GM12801 (cell line): ENCODE results near the gene NOB1.

Experiments used
- CTCF ChIP-seq: IDR thresholded peaks from one replicate; pipeline ENCODE4 v1.5.1; 2011; ENCODE audit warnings: control low read depth; ENCODE audit not compliant: insufficient read length; ENCODE audit errors: extremely low read depth

NOB1 gene

GRCh38 chr16:69754469-69755310 is at the start of gene NOB1:
Gene NOB1 (minus strand): TSS chr16:69754926. CDS start chr16:69754910, 16 bp downstream.
- TF ChIP-seq CTCF = peak; percentile 77

GRCh38 chr16:69804297-69804696 is 49.6 kb upstream of the NOB1 start:
- no peak for TF ChIP-seq CTCF

DNA sequence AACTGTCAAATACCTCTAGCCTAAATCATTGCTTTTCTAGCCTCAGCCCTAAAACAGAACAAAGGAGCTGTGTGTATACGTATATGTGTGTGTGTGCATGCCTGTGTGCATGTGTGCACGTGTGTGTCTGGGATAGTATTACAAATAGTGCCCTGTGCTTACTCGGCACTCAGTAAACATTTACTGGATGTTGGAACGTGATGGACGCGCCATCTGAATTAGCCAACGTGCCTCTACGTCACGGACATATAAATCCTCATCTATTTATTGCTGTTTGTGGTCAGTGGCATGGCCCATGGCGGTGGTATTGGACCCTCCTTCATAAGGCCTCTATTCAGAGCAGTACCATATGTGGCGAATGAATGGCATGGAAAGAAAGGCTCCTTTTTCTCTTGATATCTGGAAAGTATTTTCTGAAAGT is 44.9 kb upstream of the NOB1 start:
- no peak for TF ChIP-seq CTCF

- TF ChIP-seq CTCF = no peak
Observed at GRCh38 chr16:69798466-69798865, 43.7 kb upstream of the NOB1 start.

GRCh38 chr16:69796285-69797118 is 41.8 kb upstream of the NOB1 start:
- TF ChIP-seq CTCF = peak; percentile 44

DNA sequence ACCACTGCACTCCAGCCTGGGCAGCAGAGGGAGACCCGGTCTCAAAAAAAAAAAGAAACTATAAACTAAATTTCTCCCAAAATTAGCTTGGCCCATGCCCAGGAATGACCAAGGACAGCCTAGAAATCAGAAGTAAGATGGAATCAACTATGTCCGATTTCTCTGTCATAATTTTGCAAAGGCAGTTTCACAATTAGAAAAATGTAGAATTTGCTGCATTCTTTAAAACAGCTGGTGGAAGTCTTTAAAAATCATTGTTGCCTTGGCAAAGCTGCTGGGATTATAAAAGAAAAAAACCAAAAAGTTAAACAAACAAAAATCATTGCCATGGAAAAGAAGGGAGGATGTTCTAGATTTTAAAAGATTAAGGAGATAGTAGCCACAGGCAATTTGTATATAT is 39.8 kb upstream of the NOB1 start:
- TF ChIP-seq CTCF = no peak

- TF ChIP-seq CTCF = no peak
Observed at GRCh38 chr16:69793526-69793925, 38.8 kb upstream of the NOB1 start.
